CMK (cell line): ENCODE measurements around the gene TMCO6.
"Not testable (repeated sequence)": the region's sequence is repeated elsewhere in the genome, so short reads cannot be mapped to it uniquely, and the experiment has no call there.

ENCODE experiments used
- DNase-seq: peaks from one replicate; pipeline ENCODE4 v3.0.0-alpha.2; 2010; ENCODE audit warnings: low read depth

Gene TMCO6

GRCh38 chr5:140630292-140631035 is 8.8 kb upstream of the TMCO6 start:
- DNase-seq, result no peak

GRCh38 chr5:140631036-140631417 is 8.2 kb upstream of the TMCO6 start:
- DNase-seq, result no peak

- no peak for DNase-seq
These were observed 7.4 kb upstream of the TMCO6 start for GRCh38 chr5:140631831-140632365.

DNA sequence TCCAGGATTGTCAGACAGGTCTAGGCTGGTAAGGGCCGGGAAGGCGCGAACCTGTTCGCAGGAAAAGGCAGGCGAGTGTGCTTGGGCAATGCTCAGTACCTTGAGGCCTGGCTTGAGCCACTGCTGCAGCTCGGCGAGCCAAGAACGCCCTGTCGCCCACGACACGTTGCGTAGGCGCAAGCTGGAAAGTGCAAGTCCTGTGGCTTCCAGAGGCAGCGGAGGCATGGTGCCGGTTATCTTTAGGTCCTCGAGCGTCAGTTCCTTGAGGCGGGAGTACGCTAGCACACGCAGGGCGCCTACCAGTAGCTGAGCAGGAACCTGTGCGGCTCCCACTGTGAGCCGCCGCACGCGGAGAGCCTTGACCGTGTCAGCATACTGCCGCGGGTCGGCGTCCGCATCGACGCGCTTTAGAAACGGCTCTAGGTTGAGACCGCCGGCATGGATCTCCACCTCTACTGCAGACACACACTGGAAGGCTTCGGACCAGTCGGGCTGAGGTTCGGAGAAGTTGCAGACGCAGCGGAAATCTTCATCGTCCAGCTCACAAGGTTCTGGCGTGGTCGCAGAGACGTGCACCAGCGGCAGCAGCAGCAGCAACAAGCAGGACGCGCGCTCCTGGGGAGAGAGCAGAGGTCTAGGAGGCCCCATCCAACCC is 6.8 kb upstream of the TMCO6 start:
- no peak for DNase-seq

- no peak for DNase-seq
These were observed 6.2 kb upstream of the TMCO6 start, which contains the start of gene CD14 for GRCh38 chr5:140633021-140633471. Gene CD14 (minus strand): TSS chr5:140633175. CDS start chr5:140633071, 104 bp downstream.

DNA sequence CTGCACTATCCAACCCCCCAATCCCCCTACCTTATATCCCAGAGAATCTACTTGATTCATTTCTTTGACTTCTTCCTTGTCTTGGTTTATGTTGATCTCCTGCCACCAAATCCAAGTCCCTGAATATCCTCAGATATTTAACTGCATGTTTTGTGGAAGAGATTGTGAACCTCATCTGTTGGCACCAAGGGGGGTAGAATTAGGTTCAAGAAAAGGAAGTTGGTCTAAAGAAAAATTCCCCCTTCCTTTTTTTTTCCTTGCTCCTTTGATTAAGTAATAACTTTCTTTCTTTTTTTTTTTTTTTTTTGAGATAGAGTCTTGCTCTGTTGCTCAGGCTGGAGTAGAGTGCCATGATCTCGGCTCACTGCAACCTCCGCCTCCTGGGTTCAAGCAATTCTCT is 5.8 kb upstream of the TMCO6 start:
- no peak for DNase-seq

DNA sequence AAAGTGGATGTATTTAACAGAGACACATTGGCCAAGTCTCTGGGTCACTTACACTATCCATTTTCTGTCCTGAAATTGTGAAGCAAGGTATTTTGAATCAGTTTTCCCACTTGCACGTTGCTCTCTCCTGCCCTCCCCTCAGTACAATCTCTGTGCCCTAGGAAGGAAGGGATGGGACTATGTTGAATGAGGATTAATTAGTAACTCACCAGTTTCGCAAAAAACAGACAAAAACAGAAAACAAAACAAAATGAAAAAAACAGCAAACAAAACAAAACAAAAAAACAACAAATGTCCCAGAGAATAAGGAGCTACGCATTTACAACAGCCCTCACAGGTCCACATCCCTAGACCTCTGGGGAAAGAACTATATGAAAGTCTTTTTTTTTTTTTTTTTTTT is 5.1 kb upstream of the TMCO6 start:
- DNase-seq, result no peak

DNA sequence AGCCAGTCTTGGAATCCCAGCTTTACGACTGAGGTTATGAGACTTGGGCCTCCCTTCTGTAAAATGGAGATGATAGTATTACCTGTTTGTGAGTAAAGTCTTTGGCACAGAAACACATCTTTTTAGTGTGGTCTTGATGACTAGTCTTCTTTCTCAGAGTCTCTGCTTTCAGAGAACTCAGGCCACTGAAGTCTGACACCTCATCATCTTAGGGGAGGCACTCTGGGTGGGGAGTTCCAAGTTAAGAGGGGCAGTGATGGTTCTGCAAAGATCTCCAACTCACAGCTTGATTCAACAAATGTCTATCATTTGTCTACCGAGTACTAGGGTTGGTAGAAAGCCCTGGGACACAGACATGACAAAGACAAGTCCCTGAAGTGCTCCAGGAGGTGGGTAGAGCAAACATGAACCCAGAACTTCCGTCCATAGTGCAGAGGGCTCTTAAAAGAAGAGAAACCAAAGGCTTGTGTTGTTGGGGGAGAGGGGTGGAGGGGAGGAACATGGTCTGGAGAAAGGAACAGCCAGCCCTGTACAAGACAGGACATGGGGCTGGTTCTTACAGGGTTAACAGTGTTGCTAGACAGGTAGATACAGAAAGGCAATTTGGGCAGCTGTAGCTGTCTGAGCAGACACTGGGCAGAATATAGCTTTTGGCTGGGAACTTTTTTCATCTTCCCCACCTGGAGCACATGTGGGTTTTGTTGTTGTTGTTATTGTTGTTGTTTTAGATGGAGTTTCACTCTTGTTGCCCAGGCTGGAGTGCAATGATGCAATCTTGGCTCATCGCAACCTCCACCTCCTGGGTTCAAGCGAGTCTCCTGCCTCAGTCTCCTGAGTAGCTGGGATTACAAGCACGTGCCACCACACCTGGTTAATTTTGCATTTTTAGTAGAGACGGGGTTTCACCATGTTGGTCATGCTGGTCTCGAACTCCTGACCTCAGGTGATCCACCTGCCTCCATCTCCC is 3.7 kb upstream of the TMCO6 start:
- no peak for DNase-seq

- no peak for DNase-seq
These were observed 1.7 kb upstream of the TMCO6 start for GRCh38 chr5:140637371-140638100.

GRCh38 chr5:140638898-140639147 is 428 bp upstream of the TMCO6 start:
- not testable (repeated sequence) for DNase-seq

DNA sequence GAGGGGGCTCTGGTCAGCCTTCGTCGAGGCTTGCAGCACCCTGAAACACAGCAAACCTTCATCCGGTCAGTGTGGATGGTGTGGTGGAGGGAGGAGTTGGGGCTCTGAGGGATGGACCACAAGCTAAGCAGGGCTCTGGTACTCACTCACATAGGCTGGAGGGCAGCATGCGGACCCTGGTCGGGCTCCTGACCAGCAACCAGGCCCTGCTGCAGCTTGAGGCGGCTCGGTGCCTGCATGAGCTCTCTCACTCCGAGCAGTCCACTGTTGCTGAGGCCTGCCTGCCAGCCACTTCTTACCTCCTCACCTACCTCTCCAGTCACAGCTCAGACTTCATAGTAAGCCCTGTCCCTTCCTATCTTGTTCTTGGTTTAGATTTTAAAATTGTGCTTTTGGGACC is 2.5 kb downstream of the TMCO6 start:
- no peak for DNase-seq

- no peak for DNase-seq
These were observed 3.5 kb downstream of the TMCO6 start for GRCh38 chr5:140642718-140643117.

- DNase-seq, result no peak
These were observed 7.8 kb downstream of the TMCO6 start for GRCh38 chr5:140647042-140647419.

- no peak for DNase-seq
These were observed 19.6 kb downstream of the TMCO6 start for GRCh38 chr5:140658870-140659269.

DNA sequence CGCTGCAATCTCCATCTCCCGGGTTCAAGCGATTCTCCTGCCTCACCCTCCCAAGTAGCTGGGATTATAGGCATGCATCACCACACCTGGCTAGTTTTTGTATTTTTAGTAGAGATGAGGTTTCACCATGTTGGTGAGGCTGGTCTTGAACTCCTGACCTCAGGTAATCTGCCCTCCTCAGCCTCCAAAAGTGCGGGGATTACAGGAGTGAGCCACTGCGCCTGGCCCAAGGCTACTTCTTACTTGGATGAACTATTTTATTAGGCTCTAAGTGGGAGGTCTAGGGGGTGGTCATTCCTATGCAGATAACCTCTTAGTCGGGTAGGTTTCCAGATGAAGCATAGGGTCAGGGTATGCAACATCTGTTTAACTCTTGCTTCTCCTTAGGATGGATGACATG is 21.1 kb downstream of the TMCO6 start:
- DNase-seq, result not testable (repeated sequence)

DNA sequence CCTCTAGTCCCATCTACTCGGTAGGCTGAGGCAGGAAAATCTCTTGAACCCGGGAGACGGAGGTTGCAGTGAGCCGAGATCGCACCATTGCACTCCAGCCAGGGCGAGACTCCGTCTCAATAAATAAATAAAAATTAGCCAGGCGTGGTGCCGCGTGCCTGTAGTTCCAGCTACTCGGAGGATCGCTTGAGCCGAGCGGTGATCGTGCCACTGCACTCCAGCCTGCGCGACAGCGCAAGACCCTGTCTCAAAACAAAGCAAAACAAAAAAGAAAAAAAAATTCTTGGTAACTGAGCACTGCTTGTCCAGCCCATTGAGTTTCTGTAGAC is 24.7 kb downstream of the TMCO6 start:
- no peak for DNase-seq

DNA sequence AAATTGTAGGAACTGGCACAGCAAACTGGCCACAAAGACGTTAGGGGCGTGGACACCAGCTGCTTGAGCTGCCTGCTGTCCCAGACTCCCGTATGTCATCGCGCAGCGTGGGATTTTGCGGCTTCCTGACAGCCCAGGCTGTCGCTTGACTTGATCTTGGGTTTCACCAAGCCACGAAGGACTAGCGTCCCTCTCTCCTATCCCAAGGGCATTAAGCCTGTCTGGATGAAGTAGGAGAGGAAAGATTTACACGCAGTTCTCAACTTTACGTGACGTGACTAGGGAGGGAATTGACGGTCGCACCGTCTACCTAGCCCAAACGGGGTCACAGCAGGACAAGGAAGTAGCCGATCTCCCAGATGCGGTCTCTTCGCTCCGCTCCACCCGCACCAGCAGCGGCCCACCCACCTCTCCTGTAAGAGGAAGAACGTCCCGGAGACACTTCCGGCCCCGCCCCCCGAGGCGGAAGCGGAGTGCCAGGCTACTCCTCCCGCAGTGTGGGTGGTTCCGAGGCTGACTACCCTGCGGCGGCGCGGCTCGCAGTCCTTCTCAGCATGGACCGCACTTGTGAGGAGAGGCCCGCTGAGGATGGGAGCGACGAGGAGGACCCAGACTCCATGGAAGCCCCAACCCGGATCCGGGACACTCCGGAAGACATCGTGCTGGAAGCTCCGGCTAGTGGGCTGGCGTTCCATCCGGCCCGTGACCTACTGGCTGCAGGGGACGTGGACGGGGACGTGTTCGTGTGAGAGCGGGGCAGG is 25.3 kb downstream of the TMCO6 start, which contains the start of gene WDR55:
Gene WDR55, plus strand, starts transcription at position 546 of the 761 bp plus-strand sequence. Its CDS starts 9 bp downstream, at position 555.
- DNase-seq, result peak; percentile 77

DNA sequence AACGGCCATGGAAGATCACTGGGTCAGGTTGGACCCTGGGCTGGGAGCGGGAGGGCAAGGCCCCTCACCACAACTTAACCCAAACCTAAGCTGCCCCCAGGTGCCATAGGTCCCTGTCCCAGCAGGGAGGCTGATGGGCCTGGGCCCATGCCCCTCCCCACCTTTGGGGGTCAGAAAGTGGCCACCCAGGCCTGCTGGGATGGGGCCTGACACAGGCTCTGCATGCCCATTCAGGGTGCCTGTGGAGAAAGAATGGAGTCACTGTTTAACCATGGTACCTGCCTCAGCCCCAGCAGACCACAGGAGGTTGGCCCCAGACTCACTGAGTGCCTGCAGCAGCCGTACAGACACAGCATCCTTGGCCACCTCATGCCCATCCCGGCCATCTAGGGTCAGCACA is 31.8 kb downstream of the TMCO6 start:
- DNase-seq, result not testable (repeated sequence)

DNA sequence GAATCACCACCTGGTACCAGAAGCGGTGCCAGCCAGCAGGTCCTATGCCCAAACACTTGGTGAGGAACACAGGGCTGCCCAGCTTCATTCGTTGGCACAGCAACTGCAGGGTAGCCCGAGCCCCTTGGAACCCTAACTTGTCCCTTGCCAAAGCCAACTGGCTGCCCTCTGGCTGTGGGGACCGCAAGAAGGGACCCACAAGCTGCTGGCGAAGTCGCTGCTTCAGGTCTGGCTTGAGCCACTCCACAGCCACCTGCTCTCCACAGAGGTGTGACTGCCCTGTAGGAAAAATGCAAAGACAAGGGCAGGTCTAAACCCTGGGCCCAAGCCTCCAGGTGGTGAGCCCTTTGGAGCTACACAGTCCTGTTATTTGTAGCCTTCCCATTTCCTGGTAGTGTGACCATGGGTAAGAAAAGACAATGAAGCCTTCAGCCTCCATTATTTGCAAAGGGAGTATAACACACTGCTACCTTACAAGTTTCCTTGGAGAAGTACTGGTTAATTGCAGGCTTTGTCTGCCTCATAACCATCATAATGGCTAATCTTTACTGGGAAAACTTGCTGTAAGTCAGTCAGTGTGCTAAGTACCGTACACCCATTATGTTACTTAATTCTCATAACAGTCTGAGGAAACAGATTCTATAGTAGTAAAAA is 32.3 kb downstream of the TMCO6 start:
- DNase-seq, result no peak

DNA sequence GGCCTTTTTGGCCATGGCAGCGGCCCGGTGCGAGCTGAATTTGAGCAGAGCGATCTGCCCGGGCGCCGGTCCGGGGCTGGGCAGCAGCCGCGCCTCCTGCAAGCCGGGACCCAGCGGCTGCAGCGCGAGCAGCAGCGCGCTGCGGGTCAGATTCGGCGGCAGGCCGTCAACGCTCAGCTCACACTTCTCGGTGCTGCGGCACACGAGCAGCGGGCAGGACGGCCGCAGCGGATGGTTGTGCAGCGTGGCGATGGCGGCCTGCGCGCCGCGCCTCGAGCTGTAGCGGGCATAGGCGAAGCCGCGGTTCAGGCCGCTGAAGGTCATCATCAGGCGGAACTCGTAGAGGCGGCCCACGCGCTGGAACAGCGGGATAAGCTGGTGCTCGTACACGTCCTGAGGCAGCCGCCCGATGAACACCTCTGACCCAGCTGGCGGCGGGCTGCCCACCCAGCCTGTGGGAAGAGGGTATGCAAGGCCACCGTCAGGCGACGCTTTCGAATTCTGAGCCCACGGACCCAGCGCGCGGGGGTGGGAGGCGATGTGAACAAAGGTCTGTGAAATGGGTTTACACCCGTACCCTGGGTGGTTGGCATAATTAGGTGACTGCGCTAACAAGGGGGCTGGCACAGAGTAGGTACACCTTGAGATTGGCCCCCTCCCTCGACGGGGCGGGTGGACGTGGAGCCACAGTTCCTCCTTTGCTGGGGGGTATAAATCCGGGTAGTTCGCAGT is 33.4 kb downstream of the TMCO6 start:
- no peak for DNase-seq
